C4-2B (cell line): ENCODE data around the gene USP37.

ENCODE experiments used
- ZFX ChIP-seq: fragments of 450-650 bp; IDR thresholded peaks from 2 replicates; pipeline ENCODE4 v1.6.1; 2017
- TF ChIP-seq, protein P1 (sequence below): fragments of 450-650 bp; conservative IDR thresholded peaks from 2 replicates; pipeline ENCODE4 v1.5.1; 2017; ENCODE audit warnings: mild to moderate bottlenecking

DNA sequence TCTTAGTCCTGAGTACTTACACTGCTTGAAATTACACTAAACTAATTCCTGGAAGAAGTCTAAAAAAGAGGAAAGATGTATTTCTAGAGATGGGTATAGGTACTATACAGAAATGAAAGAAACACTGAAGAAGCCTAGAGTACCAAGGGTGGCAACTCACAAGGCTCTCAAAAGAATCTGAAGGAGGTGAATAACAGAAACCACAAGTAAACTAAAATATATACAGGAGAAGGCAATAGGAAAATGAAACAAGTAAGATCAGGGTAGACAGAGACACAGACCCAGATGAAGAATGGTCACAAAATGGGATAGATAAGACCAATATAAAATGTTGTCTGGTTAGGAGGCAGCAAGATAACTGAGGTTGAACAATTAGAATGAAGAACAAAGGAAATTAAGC is 59.9 kb downstream of the USP37 start:
- TF ChIP-seq, protein P1, sequence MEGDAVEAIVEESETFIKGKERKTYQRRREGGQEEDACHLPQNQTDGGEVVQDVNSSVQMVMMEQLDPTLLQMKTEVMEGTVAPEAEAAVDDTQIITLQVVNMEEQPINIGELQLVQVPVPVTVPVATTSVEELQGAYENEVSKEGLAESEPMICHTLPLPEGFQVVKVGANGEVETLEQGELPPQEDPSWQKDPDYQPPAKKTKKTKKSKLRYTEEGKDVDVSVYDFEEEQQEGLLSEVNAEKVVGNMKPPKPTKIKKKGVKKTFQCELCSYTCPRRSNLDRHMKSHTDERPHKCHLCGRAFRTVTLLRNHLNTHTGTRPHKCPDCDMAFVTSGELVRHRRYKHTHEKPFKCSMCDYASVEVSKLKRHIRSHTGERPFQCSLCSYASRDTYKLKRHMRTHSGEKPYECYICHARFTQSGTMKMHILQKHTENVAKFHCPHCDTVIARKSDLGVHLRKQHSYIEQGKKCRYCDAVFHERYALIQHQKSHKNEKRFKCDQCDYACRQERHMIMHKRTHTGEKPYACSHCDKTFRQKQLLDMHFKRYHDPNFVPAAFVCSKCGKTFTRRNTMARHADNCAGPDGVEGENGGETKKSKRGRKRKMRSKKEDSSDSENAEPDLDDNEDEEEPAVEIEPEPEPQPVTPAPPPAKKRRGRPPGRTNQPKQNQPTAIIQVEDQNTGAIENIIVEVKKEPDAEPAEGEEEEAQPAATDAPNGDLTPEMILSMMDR = no peak
- TF ChIP-seq ZFX = no peak
